ENCODE measurements around the gene WRAP73.

The WRAP73 gene

DNA sequence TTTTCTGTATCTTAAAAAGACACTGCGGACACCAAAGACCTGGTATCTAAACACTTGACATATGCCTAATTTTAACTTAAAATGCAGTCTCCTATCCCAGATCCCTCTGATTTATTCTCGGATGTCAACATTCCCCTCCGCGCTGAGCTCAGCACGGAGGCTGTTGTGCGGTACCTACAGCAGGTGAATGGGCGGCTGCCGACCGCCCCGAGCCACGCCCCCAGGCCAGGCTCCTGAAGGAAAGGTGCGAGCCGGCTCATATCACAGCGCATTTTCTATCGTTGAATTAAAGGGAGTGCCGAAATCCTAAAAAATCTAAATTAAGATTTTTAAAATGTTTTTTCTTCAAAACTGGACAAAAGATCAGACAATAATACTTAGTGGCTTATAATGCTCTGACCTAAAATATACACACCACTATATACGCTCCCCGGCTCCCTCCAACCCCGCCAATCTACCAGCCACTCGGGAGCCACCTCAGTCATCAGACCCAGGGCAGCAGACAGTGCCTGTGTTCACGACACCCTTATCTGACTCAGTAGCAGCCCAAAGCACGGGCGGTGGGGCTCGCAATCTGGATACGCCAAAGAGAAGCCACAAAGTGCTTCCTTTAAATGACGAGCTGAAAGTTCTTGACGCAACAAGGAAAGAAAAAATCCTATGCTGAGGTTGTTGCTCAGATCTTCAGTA lies 4.1 kb downstream of the WRAP73 start:
- no peak for FAIRE-seq

DNA sequence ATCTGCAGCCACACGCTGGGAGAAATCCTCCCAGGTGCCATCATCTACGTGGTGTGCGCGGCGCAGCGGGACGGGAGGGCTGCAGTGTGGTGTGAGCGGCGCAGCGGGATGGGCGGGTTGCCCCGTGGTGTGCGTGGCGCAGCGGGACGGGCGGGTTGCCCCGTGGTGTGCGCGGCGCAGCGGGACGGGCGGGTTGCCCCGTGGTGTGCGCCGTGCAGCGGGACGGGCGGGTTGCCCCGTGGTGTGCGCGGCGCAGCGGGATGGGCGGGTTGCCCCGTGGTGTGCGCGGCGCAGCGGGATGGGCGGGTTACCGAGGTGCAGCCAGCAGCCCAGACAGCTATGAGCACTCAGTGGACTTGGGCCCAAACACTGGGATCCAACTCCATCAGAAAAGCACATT lies 4.7 kb downstream of the WRAP73 start:
- FAIRE-seq, result no peak

DNA sequence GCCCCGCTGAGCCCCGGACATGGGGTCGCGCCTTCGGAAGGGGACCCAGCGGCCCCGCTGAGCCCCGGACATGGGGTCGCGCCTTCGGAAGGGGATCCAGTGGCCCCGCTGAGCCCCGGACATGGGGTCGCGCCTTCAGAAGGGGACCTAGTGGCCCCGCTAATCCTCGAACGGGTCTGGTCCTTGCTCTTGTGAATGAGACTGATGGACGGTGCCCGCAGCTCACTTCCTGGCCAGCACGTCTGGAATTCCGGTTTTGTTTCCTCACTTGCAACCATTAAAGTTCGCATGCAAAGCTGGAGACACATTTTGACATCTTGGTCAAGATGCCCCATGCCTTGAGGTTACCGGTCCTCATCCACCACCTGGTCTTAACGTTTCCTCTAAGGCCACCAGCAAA lies 5.6 kb downstream of the WRAP73 start:
- no peak for FAIRE-seq

DNA sequence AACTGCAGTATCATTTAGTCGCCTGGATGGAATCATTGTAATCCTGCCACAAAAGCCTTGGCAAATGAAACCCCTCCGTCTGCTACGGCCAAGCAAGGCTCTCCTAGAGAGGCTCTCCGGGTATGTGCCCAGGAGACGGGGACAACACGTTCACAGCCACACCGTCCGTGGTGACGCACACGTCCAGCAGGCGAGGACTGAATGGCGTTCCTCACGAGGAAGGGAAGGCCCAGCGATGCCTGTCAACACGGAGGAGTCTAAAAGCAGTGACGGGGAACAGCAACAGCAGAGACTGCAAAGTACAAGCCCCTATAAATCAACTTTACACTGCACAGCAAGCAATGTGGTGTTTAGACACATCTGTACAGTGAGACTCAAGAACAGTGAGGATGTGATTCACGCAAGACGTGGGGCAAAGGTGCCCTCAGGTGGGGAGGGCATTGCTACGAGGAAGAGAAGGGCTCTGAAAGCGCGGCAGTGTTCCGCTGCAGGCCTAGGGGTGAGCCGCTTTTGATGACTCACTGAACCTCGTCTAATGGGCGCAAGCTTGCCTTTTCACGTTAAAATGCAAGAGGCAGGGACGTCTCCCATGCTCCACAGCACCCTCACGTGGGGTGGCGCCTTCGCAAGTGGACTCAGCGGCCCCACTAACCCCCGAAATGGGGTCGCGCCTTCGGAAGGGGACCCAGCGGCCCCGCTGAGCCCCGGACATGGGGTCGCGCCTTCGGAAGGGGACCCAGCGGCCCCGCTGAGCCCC lies 6.8 kb downstream of the WRAP73 start:
- no peak for FAIRE-seq

DNA sequence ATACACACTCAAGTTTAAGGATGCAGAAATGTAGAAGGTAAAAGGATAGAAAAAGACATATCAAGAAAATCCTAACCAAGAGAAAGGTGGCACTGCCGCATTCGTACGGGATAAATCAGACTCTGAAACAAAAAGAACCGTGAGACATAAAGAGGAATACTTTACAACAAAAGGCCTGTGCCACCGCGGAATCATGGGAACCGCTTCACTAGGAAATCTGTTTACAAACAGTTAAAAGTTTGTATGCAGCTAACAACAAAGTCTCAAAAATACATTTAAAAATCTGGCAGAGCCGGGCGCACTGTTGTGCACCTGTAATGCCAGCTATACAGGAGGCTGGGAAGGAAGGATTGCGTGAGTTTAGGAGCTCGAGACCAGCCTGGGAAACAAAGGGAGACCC lies 8.1 kb downstream of the WRAP73 start:
- no peak for FAIRE-seq

DNA sequence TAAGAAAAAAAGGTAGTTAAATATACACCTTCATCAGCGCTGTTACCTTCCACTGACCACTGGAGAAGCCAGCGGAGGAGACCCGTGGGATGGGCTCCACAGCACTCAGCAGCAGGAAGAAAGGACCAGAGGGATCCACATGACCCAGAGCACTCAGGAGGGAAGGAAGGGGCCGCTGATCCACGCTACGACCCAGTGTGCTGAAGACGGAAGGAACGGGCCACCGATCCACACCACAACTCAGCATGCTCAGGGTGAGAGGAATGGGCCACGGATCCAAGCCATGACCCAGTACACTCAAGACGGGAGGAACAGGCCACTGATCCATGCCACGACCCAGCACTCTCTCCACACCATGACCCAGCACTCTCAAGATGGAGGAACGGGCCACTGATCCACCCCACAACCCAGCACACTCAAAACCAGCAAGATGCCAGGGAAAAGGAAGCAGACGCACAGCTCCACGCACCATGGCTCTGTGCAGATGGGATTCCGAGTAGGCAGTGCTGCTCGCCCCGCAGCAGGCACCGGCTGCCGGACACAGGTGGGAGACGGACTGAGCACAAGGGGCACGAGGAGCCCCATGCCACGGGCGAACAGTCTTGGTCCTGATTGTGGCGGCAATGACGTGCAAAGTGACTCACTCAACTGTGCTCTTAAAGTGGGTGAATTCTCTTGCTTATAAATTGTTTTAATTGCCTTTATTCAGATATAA lies 8.7 kb downstream of the WRAP73 start:
- FAIRE-seq, result no peak

DNA sequence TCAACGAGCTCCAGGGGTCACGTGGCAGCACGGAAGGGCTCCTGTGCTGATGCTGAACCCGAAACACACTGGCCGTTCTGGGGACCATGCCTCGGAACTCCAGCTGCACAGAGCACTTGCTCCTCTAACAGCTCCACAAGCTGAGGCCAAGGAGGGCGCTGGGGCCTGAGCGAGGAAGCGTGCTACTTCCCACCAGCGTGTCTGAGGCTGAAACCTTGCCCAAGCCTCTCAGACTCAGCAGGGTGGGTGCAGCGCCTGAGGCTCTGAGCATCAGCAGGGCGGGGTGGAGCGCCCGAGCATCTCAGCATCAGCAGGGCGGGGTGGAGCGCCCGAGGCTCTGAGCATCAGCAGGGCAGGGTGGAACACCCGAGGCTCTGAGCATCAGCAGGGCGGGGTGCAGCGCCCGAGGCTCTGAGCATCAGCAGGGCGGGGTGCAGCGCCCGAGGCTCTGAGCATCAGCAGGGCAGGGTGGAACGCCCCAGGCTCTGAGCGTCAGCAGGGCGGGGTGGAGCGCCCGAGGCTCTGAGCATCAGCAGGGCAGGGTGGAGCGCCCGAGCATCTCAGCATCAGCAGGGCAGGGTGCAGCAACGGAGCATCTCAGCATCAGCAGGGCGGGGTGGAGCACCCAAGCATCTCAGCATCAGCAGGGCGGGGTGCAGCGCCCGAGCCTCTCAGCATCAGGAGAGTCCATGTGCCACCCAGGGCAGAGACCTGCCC lies 9.6 kb downstream of the WRAP73 start:
- no peak for FAIRE-seq

DNA sequence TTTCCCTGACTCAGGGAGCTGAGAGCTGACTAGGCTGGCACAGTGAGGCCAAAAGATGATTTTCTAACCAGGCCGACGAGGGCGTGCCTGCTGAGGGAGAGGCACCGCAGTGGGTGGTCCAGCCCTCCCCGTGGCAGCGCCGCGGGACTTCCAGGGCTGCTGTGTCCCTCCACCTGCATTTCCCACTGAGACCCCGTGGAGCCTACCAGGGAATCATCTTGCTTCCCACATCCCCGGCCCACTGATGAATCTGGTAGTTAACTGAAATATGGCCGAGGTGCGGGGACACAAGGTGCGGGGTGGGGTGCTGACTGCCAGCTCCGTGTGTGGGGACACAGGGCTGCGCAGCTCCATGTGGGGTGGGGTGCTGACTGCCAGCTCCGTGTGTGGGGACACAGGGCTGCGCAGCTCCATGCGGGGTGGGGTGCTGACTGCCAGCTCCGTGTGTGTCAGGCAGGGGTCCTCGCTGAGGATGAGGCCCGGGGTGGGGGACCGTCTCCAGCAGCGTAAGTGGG lies 10.4 kb downstream of the WRAP73 start:
- FAIRE-seq, result no peak

DNA sequence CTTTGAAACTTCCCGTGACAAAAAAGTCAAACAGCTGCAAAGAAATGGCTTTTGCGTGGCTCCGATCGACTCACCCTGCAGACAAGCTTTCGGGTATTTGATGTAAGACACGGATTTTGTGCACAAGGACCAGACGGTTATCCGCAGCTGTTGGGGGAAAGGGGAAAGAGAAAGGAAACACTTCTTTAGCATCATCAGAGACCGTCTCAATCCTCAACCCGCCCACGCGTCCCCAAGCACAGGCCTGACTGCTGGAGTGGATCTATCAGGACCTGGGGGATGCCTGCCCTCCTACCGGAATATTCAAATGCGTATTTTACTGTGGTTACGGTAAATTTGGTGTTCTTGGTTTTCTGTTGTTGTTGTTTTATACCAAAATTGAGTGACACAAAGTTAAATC lies 11.2 kb downstream of the WRAP73 start:
- FAIRE-seq, result no peak

DNA sequence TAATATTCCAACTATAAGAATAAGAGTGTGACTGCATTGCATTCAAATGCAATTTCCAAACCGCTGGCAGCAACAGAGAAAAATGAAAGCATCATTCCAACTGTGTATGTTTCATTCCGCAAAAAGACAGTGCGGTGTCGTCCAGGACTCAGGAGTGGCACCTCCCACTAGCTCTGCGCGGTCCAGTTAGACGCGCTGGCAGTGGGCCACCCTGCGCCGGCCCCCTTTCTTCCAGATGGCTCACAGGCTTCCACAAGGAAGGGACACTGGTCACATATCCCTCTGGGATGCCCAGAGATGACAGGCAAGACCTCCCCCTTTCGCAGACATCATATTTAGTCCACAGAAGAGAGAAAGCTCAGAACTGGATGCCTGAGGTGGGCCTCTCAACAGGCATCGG lies 11.9 kb downstream of the WRAP73 start:
- FAIRE-seq, result no peak

DNA sequence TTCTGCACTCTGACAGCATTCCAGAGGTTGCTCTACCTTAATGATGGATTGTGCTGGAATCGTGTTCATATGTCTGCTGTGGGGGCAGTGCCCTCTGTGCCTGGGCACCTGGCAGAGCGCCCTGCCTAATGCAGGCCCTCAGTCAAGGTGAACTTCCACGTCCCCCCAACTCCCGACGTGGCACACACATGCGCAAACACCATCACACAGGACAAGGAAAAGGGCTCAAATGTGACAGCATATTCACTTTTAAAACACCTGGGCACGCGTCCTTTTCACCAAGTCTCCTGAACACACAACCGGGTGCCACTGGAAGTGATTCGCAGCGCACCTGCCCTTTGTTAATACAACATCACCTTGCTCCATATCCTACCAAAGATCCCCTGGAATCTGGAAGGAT lies 13.4 kb downstream of the WRAP73 start:
- FAIRE-seq, result no peak

DNA sequence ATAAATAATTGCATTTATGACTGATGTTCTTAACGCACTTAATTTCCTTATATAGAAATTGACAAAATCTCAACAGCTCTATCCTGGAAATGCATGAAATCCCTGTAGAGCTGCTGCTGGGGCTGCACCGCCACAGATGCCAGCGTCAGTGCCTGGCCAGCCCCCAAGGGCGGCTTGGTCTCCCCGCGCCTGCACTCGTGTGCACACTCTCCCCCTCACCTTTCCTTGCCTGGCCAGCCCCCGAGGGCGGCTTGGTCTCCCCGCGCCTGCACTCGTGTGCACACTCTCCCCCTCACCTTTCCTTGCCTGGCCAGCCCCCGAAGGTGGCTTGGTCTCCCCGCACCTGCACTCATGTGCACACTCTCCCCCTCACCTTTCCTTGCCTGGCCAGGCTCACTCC lies 13.8 kb downstream of the WRAP73 start:
- no peak for FAIRE-seq

DNA sequence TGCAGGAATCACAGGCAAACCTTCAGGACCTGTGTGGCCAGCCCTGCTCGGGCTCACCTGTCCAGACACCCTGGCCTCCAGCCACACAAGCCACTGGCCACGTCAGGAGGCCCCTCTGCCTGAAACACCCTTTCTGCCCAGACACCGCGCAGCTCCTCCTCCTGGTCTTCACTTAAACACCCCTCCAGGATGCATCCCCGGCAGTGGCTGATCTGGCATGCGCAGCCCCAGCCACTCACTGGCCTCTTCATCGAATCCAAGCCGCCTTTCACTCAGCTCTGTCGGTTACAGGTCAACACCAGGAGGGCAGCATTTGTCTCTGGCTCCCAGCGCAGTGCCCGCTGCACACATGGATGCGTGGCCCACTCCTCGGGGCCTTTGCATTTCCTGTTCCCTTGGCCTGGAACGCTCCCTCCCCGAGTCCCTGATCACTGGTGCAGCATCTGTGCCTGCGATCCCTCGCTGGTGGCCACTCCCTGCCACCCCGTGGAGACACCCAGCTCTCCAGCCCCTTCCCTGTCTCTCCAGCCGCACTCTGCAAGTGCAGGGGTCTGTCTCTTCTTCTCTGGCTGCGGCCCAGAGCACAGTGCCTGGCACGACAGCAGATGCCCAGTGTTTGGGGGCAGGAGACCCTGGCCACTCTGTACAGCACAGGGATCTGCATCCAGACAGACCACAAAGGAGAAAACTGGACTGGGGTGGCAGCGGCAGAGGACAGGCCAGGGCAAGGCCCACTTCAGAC lies 15.7 kb downstream of the WRAP73 start:
- FAIRE-seq, result no peak

DNA sequence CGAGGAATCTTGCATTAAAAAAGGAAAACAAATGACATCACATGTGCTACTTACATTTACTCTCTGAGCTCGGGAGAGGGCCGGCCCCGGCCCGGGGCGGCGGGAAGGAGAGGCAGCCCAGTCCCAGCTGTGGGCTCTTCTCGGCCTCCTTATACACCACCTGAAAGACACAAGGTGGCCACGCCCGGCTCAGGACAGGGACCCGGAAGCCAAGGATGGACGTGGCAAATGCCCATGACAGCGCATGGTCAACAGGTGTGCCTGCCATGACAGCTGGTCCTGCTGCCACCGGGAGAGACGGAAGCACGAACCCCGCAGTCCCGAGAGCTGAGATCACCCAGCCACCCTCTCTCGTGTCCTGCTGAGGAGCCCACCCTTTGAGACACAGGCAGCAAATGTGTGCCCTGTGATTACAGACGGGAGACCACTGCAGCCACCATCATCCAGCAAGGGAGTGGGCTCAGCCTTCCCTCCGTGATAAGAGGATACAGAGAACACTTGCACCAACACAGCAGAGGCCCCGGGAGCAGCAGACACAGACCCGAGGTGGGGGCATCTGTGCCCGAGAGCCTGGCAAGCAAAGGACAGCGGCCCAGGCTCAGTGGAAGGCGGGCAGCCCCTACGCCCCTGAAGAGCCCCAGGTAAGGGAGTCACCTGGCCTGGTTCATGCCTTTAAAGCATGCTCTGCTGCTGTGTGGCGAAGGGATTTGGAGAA lies 16.4 kb downstream of the WRAP73 start:
- no peak for FAIRE-seq

DNA sequence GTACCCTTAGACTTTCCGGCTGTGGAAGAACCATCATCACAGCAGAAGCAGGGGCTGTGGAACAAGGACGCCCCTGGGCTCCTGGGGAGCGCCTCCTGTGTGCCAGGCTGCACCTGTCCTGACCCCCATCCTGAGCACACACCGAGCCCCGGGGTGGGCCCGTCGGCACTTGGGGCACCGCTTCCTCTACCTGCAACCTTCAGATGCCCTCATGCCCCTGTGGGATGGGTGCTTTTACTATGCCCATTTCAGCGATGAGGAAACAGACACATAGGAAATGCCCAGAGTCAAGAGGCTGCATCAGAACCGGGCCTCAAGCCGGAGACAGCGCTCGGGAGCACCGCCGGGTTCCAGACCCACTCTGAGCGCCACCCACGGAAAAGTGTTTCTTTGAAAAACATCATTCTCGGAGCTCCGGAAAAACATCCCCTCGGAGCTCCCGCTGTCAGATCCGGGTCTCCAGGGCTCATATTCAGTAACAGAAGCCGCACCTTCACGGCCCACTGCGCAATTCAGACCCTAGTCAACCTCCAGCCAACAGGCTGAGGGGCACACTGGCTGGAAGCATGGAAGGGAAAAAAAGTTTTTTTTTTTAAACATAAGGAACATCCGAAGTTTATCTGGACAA lies 17.1 kb downstream of the WRAP73 start:
- FAIRE-seq, result no peak

DNA sequence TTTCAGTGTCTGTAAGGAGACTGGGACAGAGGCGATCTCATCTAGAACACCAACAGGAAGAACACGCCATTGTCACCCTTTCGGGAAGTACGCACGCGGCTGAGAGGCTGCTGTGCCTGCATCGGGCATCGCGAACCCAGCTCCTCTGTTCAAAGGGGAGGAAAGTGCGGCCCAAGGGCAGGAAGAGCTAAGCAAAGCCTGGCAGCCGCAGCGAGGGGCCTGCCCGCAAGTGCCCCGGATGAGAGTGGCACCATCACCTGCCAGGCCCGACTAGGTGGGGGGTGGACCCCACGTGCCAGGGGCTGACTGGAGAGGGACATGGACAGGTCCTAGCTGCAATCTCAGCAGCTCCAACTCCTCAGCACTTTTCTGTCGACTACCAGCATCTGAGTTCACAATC lies 17.6 kb downstream of the WRAP73 start:
- FAIRE-seq, result no peak

DNA sequence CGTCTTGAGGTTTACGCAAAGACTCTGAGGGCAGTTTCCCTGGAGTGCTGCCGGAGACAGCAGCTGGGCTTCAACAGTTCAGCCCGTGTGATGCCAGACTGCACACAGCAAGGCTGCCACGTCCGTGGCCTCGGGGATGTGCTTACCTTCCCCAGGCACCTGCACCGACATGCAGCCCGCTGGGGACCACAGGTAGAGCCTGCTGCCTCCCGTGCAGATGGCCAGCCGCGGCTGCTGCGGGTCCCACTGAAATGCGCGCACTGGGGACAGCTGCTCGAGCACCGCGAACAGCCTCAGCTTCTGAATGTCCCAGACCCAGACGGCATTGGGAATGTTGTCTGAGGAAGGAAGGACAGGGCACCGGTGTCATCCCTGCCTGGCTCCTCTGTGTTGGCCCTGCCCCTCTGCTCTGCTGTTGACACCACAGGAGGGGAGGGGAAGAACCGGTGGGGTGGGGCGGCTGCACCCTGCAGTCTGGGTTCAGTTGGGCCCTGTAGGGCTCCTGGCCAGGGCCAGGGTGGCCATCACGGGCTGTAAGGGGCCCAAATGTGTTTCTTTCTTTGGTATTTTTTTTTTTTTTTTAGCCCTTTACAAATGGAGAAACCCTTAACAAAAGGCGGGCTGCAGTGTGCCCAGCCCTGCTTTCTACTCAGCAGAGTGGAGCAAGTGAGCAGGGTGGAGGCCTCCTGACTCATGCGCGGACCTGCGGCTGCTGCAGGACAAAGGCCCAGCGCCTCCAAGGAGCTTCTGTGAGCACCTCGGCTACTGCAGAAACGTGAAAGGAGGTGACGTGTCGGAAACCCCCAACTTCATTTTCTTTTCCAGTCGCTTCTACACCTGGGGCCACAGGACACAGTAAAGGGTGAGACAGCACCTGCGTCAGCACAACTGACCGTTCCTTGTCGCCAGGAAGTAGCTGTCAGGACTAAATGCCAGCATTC lies 18.3 kb downstream of the WRAP73 start:
- FAIRE-seq, result no peak

DNA sequence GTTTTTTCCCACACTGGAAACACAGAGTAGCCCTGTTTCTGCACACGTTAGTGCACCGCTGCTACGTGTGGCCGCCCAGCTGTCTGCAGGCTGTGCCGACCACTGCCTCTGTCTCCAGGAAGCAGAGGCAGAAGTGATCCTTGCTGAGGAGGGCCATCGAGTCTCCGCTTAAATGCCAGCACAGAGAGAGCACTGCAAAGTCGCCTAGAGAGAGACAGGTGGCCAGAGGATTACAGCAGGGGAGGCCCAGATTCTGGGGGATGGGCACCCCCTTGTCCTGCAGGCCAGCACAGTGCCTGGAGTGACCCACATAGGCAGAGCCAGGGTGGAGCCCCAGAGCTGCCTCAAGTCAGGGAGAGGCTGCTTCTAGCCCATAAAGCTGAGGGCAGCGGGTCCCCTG lies 19.0 kb downstream of the WRAP73 start:
- FAIRE-seq, result no peak

DNA sequence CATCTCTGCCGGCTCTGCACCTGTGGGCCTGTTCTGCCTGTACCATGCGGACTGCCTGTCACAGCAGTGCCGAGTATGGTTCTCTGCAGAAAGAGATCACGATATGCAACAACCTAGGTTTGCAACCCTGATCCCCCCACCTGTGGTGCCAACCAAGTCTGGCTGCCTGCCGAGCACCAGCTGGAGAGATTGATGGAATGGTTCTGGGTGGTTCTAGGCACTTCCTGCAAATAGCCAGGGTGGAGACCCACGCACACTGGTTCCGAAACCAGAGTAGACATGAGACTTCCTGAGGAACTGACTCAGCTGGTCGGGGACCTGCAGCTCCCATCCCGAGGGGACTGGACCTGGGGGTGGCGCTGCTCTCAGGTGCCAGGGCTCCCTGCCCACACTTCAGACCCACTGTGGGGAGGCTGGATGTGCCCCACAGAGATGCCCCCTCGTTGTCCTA lies 19.7 kb downstream of the WRAP73 start:
- FAIRE-seq, result no peak

DNA sequence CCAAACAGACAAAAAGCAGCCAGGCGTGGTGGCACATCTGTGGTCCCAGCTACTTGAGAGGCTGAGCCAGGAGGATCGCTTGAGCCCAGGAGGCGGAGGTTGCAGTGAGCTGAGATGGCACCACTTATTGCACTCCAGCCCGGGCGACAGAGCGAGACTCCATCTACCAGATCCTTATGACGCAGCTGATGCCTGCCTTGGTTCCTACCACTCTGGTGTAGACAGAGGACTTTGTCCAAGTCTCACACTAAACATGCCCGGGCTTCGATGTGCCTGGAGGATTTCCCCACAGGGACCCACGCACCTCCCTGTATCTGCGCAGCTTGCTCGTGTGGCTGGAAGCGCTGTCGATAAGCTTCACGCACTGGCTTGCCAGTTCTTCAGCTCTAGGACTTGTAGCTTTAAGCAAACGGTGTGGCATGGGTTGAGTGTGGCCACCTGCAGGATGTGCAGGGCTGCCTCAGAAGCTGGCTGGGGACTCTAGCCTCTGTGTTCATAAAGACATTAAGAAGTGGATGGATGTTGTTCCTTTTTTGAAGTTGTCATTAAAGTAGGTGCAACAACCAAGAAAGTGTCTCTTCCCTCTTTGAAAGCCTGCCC lies 20.2 kb downstream of the WRAP73 start:
- FAIRE-seq, result no peak

Measured in A204.1 (cell line).